Frontal cortex (tissue), 4 donors: ENCODE data around the gene RAB6C. TPM values are rescaled to one million over a fixed set of nuclear protein-coding genes. Genes with fewer than 3 reads are reported as not detected.
"Not testable (repeated sequence)": the region's sequence is repeated elsewhere in the genome, so short reads cannot be mapped to it uniquely, and the experiment has no call there.

Source experiments
- DNase-seq, 2 donors: peaks; one replicate each; pipeline ENCODE4 v3.0.0; 2012; ENCODE audit warnings: low spot score in 2 of 2
- FAIRE-seq: peaks from 2 replicates; lab custom pipeline; 2012; peaks lifted over from hg19 to GRCh38; lab: Jason Lieb, UNC
- total RNA-seq: library from RNA; depleted of rRNA; stranded (reverse); fragments of >200 nt; gene quantifications from one replicate; pipeline ENCODE4 v1.2.3, GENCODE V29; 2014
- donor health status: control.
- donor health status: control.
- donor health status: control.

Gene RAB6C
- total RNA-seq, 1 donor from 2014 or later = 0.41 TPM

DNA sequence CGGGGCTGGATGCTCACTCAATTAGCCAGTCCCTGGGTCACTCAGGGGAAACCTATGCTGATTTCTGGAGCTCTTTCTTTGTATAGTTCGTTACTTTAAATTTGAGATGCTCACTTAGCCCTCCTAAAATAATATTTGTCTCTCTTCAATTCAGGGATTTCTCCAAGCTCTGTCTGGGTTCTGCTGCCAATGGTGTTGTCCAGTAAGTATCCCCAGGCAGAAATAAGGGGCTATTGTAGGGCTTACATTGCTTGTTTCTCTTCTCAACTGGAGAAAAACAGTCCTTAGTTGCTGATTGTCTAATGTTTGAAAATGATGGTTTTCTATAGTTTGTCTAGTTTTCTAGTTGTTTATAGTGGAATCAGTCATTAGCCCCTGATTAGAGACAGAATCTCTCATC, 5.0 kb downstream of the RAB6C start:
- FAIRE-seq (no peak), DNase-seq (no peak)

DNA sequence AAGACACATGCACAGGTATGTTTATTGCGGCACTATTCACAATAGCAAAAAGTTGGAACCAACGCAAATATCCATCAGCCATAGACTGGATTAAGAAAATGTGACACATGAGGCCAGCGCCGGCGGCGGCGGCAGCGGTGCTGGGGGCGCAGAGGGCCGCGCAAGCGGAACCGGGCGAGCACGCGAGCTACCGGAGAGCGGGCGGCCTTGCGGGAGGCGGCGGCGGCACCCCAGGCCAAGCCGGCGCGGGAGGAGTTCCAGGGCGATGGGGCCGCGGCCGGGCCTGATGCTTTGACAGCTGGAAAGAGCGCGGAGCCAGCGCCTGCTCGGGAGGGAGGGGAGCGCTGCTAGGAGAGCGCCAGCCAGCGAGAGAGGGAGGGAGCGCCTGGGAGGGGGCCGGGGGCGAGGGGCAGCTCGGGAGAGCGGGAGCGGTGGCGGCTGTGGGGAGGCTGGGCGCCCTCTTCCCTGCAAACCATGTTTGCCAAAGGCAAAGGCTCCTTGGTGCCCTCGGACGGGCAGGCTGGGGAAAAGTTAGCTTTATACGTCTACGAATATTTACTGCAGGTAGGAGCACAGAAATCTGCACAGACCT, 13.0 kb downstream of the RAB6C start:
- FAIRE-seq, DNase-seq: not testable (repeated sequence)

DNA sequence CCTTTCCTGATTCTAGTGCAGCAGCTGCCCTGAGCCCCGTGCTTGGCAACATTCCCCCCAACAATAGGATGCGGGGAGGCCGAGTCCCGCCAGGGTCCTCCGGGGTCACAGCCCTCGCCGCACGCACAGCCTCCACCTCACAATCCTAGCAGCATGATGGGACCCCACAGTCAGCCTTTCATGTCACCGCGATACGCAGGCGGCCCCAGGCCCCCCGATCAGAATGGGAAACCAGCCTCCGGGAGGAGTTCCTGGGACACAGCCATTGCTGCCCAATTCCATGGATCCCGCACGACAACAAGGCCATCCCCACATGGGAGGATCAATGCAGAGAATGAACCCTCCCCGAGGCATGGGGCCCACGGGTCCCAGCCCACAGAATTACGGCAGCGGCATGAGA, 13.7 kb downstream of the RAB6C start:
- not testable (repeated sequence) for FAIRE-seq
- peak; percentile 3 to 17 for DNase-seq

DNA sequence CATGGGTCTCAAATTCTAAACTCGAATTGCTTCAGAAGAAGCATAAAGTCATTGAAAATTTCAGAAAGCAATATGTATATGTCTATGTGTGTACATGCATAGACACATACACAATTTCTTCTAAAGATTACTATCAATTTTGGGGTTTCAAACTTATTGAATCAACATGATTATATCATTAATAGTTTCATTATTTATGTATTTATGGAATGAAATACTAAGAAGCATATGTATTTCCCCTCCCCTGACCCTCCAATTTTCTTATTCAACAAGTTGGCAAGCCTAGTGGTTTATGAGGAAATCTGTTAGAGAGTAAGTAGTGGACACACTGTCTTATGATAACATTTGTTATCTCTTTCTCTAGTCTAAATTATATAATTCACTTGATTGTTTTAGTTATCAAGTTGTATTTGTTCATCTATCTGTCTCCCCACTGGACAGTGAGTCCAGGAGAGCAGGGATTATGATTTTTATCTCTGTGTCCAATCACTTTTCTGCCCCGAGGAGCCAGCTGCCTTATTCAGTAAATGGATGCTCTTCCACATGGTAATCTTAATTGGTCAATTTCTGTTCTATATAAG, 17.3 kb downstream of the RAB6C start:
- not testable (repeated sequence) for FAIRE-seq, DNase-seq

DNA sequence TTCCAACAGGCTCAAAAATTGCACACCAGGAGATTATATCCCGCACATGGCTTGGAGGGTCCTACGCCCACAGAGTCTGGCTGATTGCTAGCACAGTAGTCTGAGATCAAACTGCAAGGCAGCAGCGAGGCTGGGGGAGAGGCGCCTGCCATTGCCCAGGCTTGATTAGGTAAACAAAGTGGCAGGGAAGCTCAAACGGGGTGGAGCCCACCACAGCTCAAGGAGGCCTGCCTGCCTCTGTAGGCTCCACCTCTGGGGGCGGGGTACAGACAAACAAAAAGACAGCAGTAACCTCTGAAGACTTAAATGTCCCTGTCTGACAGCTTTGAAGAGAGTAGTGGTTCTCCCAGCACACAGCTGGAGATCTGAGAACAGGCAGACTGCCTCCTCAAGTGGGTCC, 19.3 kb downstream of the RAB6C start:
- not testable (repeated sequence) for DNase-seq, FAIRE-seq

DNA sequence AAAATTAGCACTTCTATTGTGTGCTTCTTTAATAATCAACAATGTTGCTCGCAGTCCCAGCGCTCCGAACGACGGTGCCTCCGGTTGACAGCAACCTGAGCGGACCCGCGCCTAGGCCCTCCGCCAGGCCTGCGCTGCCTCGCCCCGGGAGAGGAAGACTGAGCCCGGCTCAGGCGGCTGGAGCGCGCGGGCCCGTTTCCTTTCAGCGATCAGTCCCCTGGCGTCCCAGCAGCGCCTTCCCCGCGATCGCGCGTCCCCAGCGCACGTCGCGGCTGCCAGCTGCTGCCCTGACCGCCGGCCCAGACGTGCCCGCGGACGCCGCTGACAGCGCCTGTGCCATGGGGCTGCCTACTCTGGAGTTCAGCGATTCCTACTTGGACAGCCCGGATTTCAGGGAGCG, 26.4 kb downstream of the RAB6C start:
- FAIRE-seq, DNase-seq: not testable (repeated sequence)

DNA sequence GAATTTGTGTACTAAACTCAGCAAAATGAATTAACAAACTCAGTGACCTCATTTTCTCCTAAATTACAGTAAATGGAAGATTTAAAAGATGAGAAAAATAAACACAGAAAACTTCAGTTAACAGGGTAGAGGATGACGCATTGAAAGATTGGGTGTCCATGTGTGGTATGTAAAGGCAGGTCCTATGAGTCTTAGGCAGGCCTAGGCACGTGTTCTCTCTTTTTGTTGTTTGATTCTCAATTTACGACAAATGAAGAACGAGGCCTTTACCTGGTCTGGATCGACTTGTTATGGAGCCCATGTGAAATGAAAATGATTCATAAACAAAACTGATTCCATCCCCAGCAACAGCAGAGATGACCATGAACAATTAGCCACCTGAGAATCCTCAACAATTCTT, 37.2 kb downstream of the RAB6C start:
- not testable (repeated sequence) for FAIRE-seq, DNase-seq

DNA sequence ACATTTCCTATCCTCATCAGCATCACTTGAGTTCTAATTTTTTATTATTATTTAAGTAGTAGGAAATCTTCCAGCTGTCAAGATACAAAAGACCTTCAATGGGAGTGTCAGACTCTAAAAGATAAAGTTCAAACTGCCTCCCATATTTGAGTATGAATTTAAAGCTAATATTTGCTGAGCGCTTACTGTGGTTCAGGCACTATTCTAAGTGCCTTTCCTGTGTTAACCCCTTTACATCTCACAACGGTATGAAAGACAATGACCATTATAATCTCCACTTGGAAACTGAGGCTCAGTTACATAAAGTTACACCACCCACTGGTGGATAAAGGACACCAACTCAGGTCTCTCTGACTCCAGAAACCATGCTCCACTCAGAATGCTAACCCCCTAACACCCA, 39.9 kb downstream of the RAB6C start:
- FAIRE-seq = no peak

DNA sequence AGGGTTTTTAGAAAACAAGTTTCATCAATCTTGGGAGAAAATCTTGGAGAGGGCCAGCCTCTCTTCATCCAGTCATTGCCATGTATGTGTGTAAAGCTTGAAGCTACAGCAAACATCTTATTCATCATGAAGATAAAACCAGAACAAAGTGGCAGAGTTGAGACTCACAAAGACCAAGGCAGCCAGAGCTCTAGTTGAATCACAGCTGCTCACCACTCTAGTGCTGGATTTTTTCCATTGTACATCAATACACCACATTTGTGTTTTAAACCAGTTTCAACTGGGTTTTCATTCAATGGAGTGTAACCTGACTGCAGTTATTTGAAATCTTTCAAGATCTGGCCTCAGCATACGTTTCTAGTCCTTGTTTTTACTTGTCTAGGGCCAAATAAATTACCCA, 40.6 kb downstream of the RAB6C start:
- DNase-seq, FAIRE-seq: not testable (repeated sequence)

More for the DNA sequence above, 39.9 kb downstream of the RAB6C start:
- no peak for DNase-seq

DNA sequence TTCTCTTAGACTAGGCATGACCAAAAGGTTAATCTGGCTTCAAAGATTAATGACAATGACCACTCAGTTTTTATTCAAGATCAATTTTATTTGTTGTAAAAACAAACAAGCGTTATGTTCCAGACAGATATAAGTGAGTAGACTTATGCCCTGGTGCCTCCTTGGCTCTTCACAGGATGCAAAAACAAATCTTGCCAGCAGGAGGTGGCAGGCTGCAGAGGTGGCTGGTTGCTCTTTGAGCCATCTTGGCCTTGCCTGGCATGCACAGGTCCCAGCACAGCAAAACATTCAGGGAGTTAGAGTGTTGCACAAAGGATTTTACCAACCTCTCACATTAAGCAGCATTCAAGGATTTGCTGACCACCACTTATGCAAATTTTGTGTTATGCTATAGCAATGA, 46.5 kb downstream of the RAB6C start:
- not testable (repeated sequence) for FAIRE-seq, DNase-seq

Other genes starting within 250 kb of the RAB6C start
- gene POTEF, start 149.6 kb downstream of the RAB6C start, total RNA-seq = not detected
- gene CCDC74B, start 165.4 kb downstream of the RAB6C start, total RNA-seq = 5.7 TPM
- 9.0 TPM for gene SMPD4, start 201.9 kb downstream of the RAB6C start, total RNA-seq
- 92.9 TPM for gene MZT2B, start 202.6 kb downstream of the RAB6C start, total RNA-seq
- gene TUBA3E, start 218.8 kb downstream of the RAB6C start, total RNA-seq = not detected